D341Med (cell line): Measurements from ENCODE around the gene RHOU.

ENCODE experiments used
- DNase-seq: peaks from one replicate; pipeline ENCODE4 v3.0.0; 2012; ENCODE audit warnings: low spot score

The RHOU gene

GRCh38 chr1:228737601-228738041, 2.3 kb downstream of the RHOU start:
- DNase-seq = no peak

DNA sequence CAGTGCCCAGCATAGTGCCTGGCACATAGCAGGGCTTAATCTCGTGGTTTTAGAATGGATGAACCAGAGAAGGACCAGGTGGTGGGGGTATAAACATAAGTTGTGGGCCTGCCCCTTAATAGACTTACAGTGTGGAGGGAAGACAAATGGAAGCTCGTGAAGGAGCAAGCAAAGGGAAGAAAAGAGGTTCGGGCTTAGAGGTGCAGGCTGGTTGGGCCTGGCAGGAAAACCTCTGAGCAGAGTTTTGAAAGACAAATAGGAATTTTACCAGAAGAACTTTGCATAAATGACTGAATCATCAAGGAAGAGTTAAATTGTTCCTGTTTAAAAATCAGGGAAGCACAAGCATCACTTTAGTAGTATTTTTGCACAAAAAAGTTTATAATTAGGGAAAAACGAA, 4.5 kb downstream of the RHOU start:
- no peak for DNase-seq

- no peak for DNase-seq
These were observed 5.5 kb downstream of the RHOU start for GRCh38 chr1:228740543-228741317.

DNA sequence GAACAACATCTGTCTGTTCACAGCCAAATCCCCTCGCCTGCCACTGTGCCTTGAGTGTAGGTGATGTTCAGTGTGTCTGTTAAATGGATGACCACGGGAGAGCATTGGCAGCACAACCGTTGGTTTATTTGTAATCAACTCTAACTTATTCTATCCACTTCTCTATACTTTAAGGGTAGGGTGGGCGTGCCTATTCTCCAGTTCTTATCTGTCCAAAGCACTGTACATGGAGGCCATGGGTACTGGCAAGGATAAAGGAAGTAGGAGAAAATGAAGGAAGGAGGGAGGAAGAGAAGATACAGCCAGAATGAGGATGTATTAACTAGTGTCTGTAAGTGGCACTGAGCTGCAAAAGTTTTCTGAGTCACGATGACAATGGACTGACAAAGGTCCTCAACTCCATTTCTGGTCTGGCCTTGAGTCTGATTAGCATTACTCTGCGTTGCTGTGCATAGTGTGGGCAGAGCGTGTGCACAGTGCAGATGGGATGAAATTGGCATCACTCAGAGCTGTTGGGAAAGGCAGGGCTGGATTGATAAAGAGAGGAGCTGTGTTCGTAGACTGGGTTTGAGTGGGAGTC, 7.1 kb downstream of the RHOU start:
- DNase-seq = no peak

- no peak for DNase-seq
These were observed 8.1 kb downstream of the RHOU start for GRCh38 chr1:228743405-228743804.

- DNase-seq = no peak
These were observed 9.1 kb downstream of the RHOU start for GRCh38 chr1:228744356-228744755.

GRCh38 chr1:228744918-228745317, 9.6 kb downstream of the RHOU start:
- no peak for DNase-seq

DNA sequence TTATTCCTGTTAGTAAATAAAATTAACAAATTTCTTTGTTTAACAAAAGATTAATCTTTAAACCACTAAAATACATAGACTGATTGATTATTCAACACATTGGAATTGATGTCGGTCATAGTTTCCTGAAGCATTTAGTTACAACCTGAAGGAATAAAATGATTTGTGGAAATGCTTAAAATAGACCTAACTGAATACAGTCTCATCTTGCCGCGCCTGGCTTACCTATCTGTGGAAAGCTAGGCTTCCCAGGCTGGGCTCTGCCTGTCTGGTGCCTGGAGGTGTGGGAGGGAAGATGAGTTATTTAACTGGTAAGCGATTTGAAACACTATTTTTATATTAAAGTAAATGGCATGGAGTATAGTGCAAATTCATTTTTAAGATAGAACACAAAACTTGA, 10.2 kb downstream of the RHOU start:
- no peak for DNase-seq

DNA sequence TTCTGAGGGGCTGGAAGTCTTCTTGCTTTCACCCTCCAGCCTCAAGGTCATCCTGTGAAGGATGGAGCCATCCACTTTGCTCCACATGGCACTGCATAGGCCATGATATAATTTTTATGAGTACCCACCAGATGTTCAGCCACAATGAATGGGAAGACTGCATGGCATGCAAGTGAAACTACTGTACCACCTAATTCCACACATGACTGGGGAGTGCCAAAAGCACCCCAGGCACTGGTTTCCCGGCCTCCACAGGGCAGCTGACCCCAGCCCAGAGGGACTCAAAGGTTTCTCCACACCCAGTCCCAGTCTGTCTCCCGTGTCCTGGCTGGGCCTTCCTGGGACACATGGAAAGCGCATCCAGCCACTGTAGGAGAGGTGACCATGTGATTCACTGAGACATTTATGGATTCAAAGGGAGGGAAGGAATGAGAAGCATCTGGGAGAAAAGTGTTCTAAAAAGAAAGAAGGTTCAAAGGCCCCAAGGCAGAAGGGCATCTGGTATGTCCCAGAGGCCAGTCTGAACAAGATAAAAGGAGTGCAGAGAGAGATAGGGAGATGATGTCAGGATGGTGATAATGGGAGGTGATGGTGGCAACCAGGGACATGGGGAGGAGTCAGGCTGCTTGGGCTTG, 12.1 kb downstream of the RHOU start:
- no peak for DNase-seq

GRCh38 chr1:228748029-228748428, 12.8 kb downstream of the RHOU start:
- DNase-seq = no peak

DNA sequence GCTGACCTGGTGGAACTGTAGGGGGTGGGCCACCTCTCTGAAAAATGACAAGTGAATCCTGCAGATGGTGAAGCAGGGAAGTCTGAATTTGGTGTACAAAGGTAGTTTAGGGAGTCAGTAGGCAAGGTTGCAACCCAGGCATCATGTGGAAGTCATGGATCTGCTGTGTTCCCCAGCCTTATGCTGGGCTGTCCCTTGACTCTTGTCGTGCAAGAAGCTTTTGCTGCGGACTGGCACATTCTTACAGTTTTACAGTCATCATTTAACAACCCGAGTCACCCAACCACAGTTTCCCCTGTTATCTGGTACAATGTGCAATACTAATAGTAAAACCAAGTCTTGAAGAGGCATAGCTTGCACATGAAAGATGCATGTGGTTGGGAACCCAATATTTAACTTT, 13.2 kb downstream of the RHOU start:
- no peak for DNase-seq

DNA sequence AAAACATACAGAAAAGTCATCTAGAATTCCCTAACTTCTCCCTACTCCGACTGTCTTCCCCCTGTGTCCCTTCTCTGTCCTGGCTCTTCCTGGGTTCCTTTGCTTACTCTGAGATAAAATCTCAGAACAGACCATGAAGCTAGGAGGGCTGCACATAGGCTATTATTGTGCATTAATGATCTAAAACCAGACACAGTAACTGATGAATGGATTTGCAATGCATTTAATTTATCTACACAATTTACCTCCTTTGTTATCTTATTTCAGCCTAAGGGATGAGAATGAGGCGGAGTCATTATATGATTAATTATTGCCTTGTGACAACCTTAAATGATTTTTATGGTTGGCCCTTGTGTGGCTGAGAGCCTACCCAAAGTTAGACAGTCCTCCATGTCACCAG, 14.5 kb downstream of the RHOU start:
- no peak for DNase-seq

DNA sequence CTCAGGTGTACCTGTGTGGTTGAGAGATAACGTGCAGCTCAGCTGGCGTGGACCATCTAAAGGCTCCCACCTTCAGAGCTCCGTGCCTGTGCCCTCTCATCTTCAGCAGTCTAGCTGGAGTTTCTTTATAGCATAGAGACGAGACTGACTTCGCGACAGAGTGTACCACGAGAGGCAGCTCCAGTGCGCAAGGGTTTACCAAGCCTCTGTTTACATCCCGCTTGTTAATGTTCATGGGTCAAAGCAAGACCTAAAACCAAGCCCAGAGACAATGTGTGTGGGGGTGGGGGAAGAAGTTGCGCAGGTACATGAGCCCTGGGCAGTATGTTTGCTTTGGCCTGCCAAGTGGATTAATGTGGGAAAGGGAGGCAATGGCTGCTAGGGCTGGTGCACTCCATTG, 15.6 kb downstream of the RHOU start:
- no peak for DNase-seq

DNA sequence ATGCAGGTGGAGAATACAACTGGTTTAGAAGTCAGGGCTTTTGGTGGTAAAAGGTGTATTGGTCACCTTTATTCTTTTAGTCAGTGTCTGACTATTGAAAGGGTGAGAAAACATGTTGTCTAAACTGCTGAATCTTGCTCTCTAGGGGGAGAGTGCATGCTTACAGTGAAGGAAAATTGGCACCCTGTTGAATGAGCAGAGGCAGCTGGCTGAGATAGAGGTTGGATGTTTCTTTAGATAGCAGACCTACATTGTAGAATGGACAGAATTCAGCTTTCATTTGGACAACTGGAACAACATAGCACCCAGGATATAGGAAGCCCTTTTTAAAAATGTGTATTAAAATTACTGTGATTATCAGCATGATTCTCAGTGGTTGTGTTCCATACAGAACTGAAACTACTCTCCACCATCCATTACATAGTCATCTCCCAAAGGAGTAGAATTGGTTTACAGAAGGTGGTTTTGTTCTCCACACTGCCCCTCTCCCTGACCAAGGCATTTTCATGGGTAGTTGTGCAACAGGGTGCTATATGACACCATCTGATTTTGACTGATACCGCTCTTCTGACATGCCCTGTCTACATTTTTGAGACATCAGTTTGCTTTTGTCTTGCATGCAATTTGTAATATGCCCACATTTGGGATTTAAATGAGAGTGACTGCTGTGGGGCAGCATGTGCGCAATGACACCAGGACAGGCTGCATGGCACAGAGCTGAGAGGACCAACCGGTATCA, 16.2 kb downstream of the RHOU start:
- no peak for DNase-seq

DNA sequence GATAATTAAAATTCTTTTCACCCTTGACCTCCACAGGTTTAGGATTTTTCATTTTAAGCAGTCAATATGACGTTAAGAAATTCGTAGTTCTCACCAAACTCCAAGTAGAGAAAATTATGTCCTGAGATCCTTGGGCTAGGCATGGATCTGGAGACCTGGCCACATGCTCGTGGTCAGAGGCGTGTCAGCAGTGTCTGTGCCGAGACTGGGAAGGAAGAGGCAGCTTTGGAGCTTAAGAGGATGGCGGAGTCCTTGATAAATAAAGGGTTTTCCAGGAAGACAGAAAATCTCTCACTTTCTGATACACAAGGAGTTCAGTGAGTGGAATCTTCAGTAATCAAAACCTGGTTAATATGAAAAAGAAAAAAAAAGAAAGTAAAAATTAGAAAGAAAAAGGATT, 17.0 kb downstream of the RHOU start:
- DNase-seq = no peak

- DNase-seq = no peak
These were observed 17.5 kb downstream of the RHOU start for GRCh38 chr1:228752675-228753265.

DNA sequence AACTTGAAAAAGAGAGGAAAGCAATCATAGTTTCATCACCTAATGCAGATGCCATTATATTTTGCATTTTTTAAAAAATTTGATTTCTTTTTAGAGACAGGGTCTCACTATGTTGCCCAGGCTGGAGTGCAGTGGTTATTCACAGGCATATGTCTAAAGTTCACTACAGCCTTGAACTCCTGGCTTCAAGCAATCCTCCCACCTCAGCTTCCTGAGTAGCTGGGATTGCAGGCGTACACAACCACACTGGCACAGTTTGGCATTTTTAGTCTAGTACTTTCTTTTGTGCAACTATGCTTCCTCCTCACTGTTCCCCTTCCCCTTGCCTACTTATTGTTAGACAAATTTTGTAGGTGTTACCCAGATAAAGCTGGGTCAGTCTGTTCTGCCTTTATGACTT, 18.0 kb downstream of the RHOU start:
- DNase-seq = no peak

- DNase-seq = no peak
These were observed 18.6 kb downstream of the RHOU start for GRCh38 chr1:228753786-228754360.

GRCh38 chr1:228754646-228755268, 19.5 kb downstream of the RHOU start:
- peak; percentile 88 for DNase-seq

DNA sequence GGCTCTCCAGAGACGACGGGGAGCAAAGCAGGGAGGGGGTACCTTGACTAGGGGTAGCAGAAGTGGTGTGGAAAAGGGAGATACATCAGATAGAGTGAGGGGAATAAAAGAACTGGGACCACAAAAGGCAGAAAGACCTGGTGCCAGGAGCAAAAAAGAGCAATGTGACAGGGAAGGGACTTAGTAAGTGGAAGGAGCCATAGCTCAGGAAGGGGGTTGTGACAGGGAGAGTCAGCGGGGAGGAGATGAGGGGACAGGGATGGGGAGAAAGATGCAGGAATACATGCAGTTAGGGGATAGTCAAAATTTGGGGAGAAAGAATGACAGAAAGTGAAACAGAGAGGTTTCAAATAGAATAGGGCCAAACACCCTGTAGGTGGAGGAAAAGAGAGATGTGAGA, 20.5 kb downstream of the RHOU start:
- no peak for DNase-seq

DNA sequence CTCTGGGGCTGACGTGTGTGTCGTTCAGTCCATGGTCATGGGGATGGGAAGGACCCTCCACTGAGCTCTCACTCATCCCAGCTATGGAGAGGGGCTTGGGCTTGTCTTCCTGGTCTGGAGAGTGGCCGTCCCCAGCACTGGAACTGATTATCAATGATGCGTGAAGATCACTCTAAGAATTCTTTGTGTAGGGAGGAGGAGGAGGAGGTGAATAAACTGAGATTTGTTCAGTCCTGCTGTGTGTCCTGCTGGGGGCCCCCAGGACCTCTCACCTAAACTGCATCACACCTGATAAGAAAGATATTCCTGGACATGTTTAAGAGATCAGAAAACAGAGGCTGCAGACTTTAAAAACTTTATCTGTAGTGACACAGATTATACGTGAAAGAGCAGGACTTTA, 21.2 kb downstream of the RHOU start:
- no peak for DNase-seq

GRCh38 chr1:228758447-228758846, 23.2 kb downstream of the RHOU start:
- DNase-seq = no peak
